HG03439 (cell line): Measurements from ENCODE around the gene BMP5.

Source experiments
- ATAC-seq: cut with Tn5 transposase; IDR thresholded peaks from one replicate; pipeline ENCODE4 v1.9.1; 2021; ENCODE audit warnings: mild to moderate bottlenecking, moderate library complexity; ENCODE audit not compliant: unreplicated experiment

BMP5 gene

DNA sequence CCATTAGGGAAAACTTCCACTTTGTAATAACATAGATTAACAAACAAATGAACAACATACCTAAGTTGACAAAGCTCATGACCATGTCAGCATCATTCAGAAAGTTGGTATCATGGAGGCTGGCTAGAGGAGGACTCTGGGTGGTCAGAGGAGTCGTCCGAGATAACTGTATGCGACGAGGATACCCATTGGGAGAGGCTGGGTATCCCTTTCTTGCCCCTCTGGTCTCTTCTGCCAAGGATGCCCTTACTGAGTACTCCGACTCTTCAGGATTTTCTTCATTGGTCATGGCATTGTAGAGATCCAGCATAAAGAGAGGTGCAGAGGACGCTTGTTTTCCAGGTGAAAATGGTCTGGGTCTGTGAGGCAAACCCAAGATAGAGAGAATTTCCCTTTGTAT lies 1.1 kb downstream of the BMP5 start:
- ATAC-seq, result no peak

DNA sequence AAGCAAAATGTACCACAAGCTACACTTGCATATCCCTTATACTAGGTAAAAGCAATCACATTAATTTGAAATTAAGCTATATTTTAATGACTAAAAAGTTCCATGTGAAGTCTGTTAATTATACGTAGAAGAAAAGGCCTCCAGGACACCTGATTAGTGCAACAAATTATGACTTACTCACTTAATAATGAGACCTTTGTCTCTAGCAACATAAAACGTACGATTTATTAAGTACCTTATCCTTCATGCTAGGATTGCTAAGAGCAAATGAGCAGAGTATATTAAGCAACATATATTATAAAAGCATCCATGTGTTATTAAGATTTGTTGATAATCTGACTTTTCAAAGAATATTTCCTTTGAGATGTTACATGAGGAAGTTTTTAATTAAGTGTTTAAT lies 2.5 kb downstream of the BMP5 start:
- no peak for ATAC-seq

DNA sequence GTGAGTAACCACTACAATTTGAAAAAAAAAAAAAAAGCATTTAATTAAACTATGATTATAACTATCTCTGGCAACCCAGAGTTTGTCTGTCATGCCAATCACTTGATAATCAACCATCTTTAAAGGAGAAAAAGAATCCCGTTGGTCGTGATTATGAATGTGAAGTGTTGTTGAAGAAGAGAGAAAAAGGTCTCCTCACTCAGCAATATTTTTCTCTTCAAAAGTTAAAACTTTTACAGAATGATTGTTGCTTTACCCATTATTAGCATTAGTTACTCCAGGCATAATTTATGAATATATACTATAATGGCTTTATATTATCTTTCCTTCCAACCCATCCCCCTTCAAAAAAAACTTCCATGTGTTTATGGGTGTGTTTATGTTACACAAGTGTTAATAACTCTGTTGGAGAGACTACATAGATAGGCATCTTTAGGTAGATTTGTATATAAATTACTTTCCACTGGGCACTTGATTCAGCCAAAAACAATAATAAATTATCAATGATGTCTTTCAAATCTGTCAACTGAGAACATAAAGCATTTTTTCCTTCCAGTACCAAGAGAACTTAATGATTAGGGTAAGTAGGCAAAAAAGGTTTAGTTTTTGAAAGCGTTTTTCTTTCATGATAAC lies 5.1 kb downstream of the BMP5 start:
- no peak for ATAC-seq

DNA sequence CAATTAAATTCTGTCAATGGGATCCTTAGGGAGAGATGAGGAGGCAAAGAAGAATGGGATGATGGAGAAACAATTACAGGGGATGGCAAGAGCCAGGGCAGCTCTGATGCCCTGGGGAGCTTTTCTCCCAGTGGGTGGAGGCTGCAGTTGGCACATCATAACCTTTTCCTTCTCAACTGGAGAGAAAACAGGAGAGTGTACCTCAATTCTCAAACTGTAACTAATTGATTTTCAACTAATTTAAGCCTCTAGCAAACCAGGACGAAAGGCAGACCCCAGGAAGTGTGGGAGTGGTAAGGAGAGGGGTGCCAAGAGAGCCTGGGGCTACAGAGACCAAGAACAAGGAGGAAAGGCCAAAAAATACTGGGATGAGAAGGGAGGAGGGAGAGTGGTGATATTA lies 5.7 kb downstream of the BMP5 start:
- no peak for ATAC-seq

DNA sequence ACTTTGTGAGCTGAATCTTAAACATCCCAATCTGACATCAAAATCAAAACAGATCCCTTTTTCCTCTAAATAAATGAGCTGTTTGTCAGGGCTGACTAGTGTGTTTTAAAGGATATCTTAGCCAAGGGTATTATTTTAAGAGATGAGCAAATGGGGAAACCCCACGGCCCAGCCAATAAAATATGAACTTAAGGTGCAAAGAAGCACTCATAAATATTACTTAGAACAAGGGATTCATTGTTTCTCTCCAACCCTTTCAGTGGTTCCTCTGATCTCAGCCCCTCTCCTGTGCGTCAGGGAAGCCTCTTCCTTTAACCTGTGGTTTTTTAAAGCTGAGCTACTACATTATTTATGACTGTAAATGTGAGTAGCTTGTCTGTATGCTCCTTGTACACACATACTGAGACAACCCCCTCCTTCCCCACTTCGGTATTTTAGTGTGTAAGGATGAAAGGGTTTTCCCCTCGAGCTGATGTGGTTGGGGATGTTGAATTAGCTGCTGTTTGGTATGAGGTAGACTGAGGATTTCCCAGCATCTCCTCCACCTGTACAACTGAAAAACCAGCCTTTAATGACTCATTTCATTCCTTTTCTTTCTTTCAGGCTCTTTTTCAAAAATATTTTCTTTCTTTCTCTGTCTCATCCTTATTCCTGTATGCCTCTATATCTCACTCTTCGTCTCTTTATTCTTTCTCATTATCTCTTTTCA lies 6.5 kb downstream of the BMP5 start:
- peak; percentile 98 for ATAC-seq

DNA sequence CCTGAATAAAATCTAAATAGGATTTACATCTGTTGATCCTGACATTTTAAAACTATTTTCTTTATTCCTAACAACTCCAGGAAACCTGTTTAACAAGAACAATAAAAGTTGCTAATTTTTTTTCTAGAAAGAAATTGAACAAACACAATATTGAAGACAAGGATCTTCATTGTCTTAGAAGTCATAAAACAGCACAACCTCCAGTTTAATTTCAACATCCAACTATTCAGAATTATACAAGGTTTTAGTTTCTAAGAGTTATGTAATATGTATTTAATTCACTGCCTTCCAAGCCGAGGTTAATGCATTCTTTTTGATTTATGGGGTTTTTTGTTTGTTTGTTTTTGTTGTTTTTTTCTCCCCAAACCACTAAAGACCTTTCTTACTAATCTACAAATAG lies 7.2 kb downstream of the BMP5 start:
- no peak for ATAC-seq

DNA sequence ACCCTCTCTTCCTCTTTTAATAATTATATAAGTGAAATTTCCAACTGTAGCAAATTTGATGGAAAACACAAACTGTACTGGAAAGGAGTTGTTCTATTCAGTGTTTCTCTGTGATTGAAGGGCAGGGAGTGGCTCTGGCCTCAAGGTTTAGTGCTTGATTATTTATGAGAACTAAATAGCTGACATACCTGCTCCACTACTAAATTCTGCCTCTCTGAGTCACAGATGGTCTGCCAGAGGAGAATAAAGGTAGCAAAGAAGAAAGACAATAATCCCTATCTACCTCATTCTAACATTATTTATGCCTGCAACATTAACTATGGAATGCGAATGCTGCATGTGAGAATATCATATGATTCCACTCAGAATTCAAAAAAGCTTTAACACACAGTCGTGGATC lies 9.3 kb downstream of the BMP5 start:
- ATAC-seq, result no peak

DNA sequence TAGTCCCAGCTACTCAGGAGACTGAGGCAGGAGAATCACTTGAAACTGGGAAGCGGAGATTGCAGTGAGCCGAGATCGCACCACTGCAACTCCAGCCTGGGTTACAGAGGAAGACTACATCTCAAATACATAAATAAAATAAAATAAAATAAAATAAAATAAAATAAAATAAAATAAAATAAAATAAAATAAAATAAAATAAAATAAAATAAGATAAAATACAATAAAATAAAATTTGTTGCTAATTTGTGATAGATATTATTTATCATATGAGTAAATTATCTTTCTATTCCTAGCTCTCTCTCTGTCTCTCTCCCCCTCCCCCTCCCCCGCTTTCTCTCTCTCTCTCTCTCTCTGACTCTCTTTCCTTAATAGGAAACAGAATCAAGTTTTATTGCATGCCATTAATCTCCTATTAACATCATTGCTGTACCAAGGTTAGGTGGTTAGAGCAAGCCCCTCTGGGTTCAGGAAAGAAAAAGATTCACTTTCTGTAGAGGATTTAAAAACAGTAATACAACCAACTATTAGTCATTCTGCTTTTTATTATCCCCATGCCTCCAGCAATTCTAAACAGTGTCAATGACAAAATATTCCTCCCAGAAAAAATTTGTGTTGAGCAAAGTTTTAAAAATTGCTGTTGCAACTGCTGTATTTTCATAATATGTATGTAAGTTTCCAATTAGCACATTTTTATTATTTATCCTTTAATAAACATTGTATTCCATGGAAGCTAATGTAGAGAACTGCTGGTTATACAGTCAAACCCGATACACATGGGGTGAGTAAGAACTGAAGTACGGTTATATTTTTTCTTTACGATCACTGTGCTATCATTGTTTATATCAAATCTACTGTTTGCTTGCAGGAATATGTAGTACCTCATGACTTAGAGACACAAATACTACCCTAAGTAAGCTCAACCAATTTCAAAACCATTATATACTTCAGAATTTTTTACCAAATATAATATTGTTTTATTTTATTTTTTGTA lies 22.1 kb downstream of the BMP5 start:
- ATAC-seq, result no peak

DNA sequence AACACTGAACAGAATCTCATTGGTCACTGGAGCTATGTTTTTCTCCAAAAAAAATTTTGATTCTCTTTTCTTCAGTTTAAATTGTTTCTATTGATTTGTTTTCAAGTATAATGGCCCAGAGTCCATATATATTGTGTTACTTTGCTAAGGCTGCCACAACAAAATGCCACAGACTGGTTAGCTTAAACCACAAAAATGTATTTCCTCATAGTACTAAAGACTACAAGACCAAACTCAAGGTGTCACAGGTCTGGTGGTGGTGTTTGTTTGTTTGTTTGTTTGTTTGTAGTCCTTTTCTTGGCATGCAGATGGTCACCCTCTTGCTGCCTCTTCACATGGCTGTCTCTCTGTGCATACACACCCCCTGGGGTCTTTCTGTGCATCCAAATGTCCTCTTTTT lies 34.0 kb downstream of the BMP5 start:
- no peak for ATAC-seq

DNA sequence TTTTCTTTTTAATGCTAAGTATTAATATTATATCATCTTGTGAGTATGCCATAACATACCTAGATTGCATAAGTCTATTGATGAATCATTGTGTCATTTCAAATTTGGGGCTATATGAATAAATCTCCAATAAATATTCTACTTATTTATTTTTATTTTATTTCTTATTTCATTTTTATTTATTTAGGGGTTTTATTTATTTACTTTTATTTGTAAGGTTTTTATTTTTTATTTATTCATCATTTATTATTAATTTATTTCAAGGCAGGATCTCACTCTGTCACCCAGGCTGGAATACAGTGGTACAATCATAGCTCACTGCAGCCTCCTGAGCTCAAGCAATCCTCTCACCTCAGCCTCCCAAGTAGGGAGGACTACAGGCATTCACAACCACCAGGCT lies 36.3 kb downstream of the BMP5 start:
- ATAC-seq, result no peak

DNA sequence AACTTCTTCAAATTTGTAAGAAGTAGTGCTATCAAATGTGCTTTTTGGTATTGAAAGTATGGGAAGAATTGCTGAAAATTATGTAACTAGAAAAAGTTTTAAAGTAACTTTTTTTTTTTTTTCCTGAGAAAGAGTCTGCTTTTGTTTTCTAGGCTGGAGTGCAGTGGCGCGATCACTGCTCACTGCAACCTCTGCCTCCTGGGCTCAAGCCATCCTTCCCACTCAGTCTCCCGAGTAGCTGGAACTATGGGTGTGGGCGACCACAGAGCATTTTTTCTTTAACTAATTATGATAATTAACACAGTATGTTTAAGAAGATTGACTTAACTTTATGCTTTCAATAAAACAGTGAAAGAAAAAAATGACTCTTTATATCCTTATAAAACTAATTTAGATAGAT lies 38.4 kb downstream of the BMP5 start:
- no peak for ATAC-seq

DNA sequence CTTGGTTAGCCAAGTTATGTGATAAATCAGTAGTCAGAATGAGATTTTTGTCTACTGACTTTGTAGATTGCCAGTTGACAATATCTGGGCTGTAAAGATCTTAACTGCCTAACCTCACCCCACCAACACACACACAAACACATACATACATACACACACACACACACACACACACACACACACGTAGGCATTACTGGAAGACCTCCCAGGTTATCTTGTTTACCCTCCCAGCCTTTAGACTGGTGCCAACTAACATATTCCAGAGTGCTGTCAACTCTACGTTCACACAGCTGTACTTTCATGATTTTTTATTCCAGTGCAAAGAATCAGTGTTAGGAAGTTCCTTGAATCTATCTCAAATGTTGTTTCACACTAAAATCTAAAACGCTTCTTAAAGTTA lies 38.9 kb downstream of the BMP5 start:
- no peak for ATAC-seq

DNA sequence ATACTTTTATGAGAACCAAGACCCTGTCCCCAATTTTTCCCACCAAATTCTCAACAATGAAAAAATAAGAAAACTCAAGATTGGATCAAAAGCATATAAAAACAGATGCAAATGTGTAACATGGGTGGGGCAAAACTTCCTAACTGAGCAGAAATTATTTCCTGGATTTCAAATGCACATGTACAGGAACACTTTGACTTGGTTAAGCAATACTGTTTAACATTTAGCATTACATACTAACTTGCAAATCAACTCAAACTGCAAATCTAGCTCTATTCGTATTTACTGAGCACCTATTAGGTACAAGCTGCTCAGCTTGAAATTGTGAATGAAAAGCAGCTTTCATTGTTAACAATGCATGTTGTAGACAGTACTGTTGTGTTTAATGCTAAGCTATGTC lies 40.2 kb downstream of the BMP5 start:
- no peak for ATAC-seq

DNA sequence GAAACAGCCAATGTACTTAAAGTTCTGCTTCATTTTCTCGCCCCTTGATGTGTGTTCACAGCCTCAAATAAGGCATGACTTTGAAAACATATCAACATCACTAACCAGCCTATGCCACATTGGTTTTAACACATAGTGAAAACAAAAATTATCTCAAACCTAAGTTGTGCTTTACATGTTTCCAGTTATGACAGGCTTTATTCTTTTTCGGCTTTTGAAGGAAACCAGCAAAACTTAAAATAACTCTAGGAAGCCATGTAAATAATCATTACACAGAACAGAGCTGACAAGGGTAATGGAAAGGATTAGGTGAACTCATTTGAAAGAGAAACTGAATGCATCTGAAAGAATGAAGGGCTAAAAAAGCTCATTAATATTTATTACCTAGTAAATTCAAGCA lies 42.1 kb downstream of the BMP5 start:
- no peak for ATAC-seq

DNA sequence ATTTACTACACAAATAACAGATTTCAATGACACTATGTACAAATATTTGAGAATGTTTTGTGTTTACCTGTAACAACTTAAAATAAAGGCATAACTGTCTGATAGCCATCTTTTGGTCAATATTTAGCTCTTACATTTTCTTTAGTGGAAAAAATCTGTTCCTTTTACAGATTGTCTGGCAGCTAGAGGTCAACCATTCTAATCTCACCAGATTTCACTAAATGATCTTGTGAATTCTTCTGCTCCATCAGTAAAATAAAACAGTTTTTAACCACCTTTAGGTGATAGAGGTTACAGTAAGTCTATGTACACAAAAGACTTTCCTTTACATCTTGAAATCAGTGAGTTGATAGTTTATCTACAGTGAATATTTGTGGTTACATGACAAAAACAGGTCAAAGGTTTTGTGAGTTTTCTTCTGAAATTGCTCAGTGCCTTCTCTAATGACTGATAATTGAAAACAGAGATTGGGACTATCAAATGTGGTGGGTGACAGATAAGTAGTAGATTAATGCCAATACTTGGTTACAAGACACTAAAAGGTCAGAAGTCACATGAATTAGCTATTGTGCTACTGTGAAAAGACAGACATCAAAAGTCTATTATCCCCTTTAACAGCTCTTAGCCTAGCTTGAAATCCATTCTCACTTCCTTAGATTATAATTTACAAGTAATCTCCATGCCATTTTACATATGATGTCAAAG lies 47.4 kb downstream of the BMP5 start:
- ATAC-seq, result no peak

DNA sequence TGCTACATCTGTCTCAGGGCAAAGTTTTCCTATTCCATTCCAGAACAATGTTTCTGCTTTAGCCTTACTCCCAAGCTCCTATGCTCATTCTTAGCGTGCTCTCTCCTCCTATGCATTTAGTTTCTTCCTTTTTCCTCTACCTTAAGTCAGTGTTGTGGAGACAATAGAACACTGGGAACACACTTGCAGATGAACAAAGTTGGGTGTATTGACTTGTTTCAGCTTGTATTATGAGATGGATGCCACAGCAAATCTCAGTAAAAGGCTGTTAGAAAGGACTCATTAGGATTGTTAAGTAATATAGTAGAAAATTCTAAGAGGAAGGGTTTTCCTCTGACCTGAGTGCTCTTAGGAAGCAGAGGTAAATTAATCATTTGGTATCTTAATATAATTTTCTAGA lies 48.4 kb downstream of the BMP5 start:
- ATAC-seq, result no peak

DNA sequence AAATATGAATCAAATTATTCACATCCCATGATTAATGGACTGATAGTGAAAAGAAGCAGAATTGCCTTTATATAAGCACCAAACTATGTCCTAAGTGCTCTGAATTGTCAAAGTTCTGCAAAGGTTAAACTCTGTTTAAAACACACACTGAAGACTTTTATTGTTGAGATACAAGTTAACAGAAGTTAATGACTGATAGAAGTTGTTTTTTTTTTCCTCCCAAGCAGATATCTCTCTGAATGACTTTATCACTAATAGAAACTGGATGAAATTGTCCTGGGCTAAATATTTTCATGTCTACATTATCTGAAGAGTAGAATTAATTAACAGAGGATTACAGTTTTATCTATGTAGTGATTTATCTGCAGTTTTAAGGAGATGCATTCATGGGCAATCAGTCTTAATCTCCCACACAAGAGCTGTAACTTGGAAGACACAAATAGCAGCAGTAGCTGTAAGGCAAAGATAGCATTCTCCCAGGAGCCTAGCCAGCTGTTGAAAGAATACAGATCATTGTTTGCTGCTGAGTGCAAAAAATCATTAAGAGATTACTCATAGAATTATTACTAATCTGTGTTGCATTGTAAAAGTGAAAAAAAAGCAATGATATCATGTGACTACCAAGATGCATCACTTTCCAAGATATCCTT lies 49.9 kb downstream of the BMP5 start:
- no peak for ATAC-seq

DNA sequence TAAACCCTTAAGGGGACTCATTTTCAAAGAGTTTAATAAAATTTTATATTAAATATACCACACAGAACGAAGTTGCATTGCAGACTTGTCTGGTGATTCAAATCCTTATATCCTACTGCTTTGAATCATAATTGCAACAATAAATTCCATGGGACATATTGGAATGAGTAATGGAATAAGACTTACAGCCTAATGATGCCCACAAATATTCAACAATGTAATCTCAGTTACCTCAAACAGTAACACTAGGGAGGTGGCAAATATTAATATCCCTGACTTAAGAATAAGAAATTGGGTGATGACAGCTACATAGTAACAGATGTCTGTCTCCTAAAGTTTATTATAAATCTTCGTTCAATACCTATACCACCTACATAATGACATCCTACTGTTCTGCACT lies 52.6 kb downstream of the BMP5 start:
- no peak for ATAC-seq

DNA sequence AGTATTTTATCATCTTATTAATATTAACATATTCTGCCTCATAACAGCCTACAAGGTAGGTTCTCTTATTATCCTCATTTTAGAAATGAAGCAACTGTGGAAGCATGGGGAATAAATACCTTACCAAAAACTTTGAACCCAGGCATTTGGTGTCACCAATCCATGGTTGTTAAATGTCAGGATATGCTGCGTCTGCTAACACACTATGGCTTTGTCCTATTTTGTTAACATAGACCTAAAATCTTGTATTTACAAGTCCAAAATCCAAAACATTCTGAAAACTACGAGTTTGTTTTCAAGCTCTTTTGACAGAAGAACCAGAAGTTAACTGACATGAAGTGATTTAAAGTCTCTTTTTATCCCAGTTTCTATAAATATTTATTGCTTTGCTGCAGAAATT lies 53.4 kb downstream of the BMP5 start:
- no peak for ATAC-seq

DNA sequence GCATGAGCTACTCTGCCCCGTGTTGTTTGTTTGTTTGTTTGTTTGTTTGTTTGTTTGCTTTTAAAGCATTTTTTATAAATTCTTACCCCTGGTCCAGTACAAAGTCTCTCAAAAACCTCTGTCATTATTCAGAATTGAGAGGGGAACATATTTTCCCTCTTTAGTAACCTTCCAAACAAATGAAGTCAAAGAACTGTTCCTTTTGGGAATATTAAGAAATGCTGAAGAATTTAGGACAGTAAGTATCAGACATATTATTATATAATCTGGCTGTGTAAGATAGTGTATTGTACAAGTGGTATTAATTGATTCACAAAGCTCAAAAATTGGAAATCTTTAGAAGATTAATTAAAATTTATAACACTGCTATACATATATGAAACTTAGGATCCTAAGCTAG lies 54.7 kb downstream of the BMP5 start:
- no peak for ATAC-seq

DNA sequence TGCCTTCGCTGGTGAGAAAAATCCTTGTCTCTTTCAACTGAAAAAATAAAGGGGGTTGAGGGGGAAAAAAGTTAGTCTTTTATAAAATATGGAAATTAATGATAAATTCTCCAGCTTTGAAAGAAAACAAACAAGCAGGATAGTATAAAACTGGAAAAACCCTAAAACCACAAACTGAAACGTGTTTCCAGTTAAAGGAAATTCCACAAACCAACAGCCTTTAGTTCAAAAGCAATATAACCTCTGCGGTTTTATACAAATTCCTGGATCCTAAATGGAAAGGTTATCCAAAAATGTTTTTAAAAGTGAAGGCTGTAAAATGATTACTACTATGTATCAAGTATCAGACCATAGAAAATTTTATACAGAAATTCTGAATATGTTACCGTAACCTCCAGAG lies 55.6 kb downstream of the BMP5 start:
- no peak for ATAC-seq
